Caco-2 (cell line): Measurements from ENCODE around the gene C9. TPM values are rescaled to one million over a fixed set of nuclear protein-coding genes. Genes with fewer than 3 reads are reported as not detected.

Source experiments
- BruUV-seq: library from RNA; stranded (reverse); fragments of 400-500 nt; replicated peaks from 2 replicates; lab custom pipeline; 2021; lab: Mats Ljungman, UMichigan
- CTCF ChIA-PET: fragments of 300-600 bp; sonication (Branson Sonifier 250); formaldehyde crosslinking; loops from one replicate; lab custom pipeline; 2022; ENCODE audit warnings: antibody characterized with exemption; lab: Charles Lee
- POLR2A ChIA-PET: fragments of 300-600 bp; sonication (Branson Sonifier 250); formaldehyde crosslinking; loops from one replicate; lab custom pipeline; 2022; ENCODE audit warnings: antibody characterized with exemption; lab: Charles Lee
- DNase-seq, 2 experiments: peaks; one replicate each; pipeline versions ENCODE4 v3.0.0 to v3.0.0-alpha.2; 2020 to 2022
- H3K27me3 ChIP-seq: replicated peaks from 2 replicates; pipeline ENCODE4 v1.6.0; 2011; ENCODE audit warnings: low read length; ENCODE audit not compliant: control insufficient read depth, insufficient read depth
- H3K36me3 ChIP-seq: 2 replicates; pipeline ENCODE4 v1.5.1; 2011; ENCODE audit warnings: low read length; ENCODE audit not compliant: control insufficient read depth, insufficient read depth
- H3K4me1 ChIP-seq: fragments of 250-450 bp; sonication (Bioruptor Pico); 2 replicates; pipeline ENCODE4 v1.5.1; 2020; ENCODE audit warnings: mild to moderate bottlenecking
- H3K4me3 ChIP-seq: 2 replicates; pipeline ENCODE4 v1.5.1; 2011; ENCODE audit warnings: low read depth, mild to moderate bottlenecking, control low read depth, low read length
- H3K9me3 ChIP-seq: fragments of 250-450 bp; sonication (Bioruptor Pico); 2 replicates; pipeline ENCODE4 v1.5.1; 2020; ENCODE audit warnings: mild to moderate bottlenecking, moderate library complexity
- H3K27ac Mint-ChIP-seq: one replicate; pipeline ENCODE4 v1.8.0; 2022; ENCODE audit warnings: mixed read lengths; ENCODE audit not compliant: unreplicated experiment
- H3K27me3 Mint-ChIP-seq: one replicate; pipeline ENCODE4 v1.8.0; 2022; ENCODE audit warnings: mixed read lengths; ENCODE audit not compliant: insufficient read depth, unreplicated experiment
- H3K36me3 Mint-ChIP-seq: one replicate; pipeline ENCODE4 v1.8.0; 2022; ENCODE audit warnings: mild to moderate bottlenecking, mixed read lengths; ENCODE audit not compliant: insufficient read depth, unreplicated experiment
- H3K4me1 Mint-ChIP-seq: one replicate; pipeline ENCODE4 v1.8.0; 2022; ENCODE audit warnings: low read depth, mixed read lengths; ENCODE audit not compliant: unreplicated experiment
- H3K4me3 Mint-ChIP-seq: one replicate; pipeline ENCODE4 v1.8.0; 2022; ENCODE audit warnings: mild to moderate bottlenecking, moderate library complexity, mixed read lengths; ENCODE audit not compliant: unreplicated experiment
- H3K9me3 Mint-ChIP-seq: one replicate; pipeline ENCODE4 v1.8.0; 2022; ENCODE audit warnings: mixed read lengths; ENCODE audit not compliant: unreplicated experiment
- CTCF ChIP-seq, 2 experiments: fragments of 200-600 bp in 1 of 2; IDR thresholded peaks; 1 replicate in 1 of 2; 2 replicates in 1 of 2; pipeline versions ENCODE4 v1.5.1 to v1.8.0; 2011 to 2022; ENCODE audit warnings: antibody characterized with exemption in 1 of 2, control low read depth in 1 of 2, inconsistent platforms in 1 of 2, low read depth in 1 of 2, low read length in 1 of 2, mild to moderate bottlenecking in 1 of 2, moderate library complexity in 1 of 2; ENCODE audit not compliant: insufficient read depth in 1 of 2, severe bottlenecking in 1 of 2, unreplicated experiment in 1 of 2
- intact Hi-C: fragments of 100-400 bp; cut with micrococcal nuclease; formaldehyde crosslinking; loops from one replicate; pipeline ENCODE4 v1.10.0; 2022; ENCODE audit not compliant: unreplicated experiment
- total RNA-seq: library from RNA; stranded (reverse); gene quantifications from 2 replicates; pipeline ENCODE4 v1.2.3, GENCODE V29; 2022

The C9 gene
- total RNA-seq, 1 experiment from 2014 or later, result 0.41 TPM

GRCh38 chr5:39254671-39255070 is 109.6 kb downstream of the C9 start:
- POLR2A ChIA-PET, result no interaction called here
- H3K4me3 ChIP-seq, result no peak overlapping the region
- peaks cover 4% of the 10 kb centered on the region; the same call in 1 of the 2 replicates for H3K4me1 ChIP-seq
- Mint-ChIP-seq H3K27ac (no peak overlapping the region), H3K36me3 (no peaks in the 10 kb centered on the region), H3K27me3 (no peaks in the 10 kb centered on the region), H3K4me3 (no peak overlapping the region), H3K9me3 (peaks cover 3% of the 10 kb centered on the region), H3K4me1 (no peaks in the 10 kb centered on the region)
- no peak for DNase-seq
- no peaks in the 10 kb centered on the region for H3K27me3 ChIP-seq
- no peak for TF ChIP-seq CTCF (IDR thresholded peaks at IDR 0.05; ENCODE audit: insufficient read depth in 1 of 2, low read depth in 1 of 2, low read length in 1 of 2, severe bottlenecking in 1 of 2, unreplicated experiment in 1 of 2)
- H3K36me3 ChIP-seq, result no peaks in the 10 kb centered on the region
- BruUV-seq, result no TSS peak
- CTCF ChIA-PET, result no interaction called here
- H3K9me3 ChIP-seq, result no peaks in the 10 kb centered on the region
- intact Hi-C loops, result no loop called here

GRCh38 chr5:39253196-39253595 is 111.1 kb downstream of the C9 start:
- Mint-ChIP-seq H3K36me3 (no peaks in the 10 kb centered on the region), H3K9me3 (peaks cover 10% of the 10 kb centered on the region), H3K4me1 (no peaks in the 10 kb centered on the region), H3K27me3 (no peaks in the 10 kb centered on the region), H3K27ac (no peak overlapping the region), H3K4me3 (no peak overlapping the region)
- Histone ChIP-seq H3K9me3 (no peaks in the 10 kb centered on the region), H3K36me3 (no peaks in the 10 kb centered on the region), H3K4me3 (no peak overlapping the region), H3K27me3 (no peaks in the 10 kb centered on the region), H3K4me1 (peaks cover 3% of the 10 kb centered on the region; the same call in 1 of the 2 replicates)
- DNase-seq, result no peak
- ChIA-PET POLR2A (no interaction called here), CTCF (no interaction called here)
- no TSS peak for BruUV-seq
- intact Hi-C loops, result no loop called here
- no peak for TF ChIP-seq CTCF (IDR thresholded peaks at IDR 0.05; ENCODE audit: insufficient read depth in 1 of 2, low read depth in 1 of 2, low read length in 1 of 2, severe bottlenecking in 1 of 2, unreplicated experiment in 1 of 2)

- Mint-ChIP-seq H3K4me3 (no peak overlapping the region), H3K9me3 (peaks cover 10% of the 10 kb centered on the region), H3K36me3 (no peaks in the 10 kb centered on the region), H3K4me1 (no peaks in the 10 kb centered on the region), H3K27ac (no peak overlapping the region), H3K27me3 (no peaks in the 10 kb centered on the region)
- Histone ChIP-seq H3K27me3 (no peaks in the 10 kb centered on the region), H3K4me1 (no peaks in the 10 kb centered on the region), H3K9me3 (no peaks in the 10 kb centered on the region), H3K4me3 (no peak overlapping the region), H3K36me3 (no peaks in the 10 kb centered on the region)
- ChIA-PET POLR2A (no interaction called here), CTCF (no interaction called here)
- no peak for TF ChIP-seq CTCF (IDR thresholded peaks at IDR 0.05; ENCODE audit: insufficient read depth in 1 of 2, low read depth in 1 of 2, low read length in 1 of 2, severe bottlenecking in 1 of 2, unreplicated experiment in 1 of 2)
- no TSS peak for BruUV-seq
- intact Hi-C loops, result no loop called here
- no peak for DNase-seq
These were observed 114.6 kb downstream of the C9 start for GRCh38 chr5:39249564-39250274.
